GM19455 (cell line): ENCODE measurements around the gene GGA1.

Experiments
- ATAC-seq: cut with Tn5 transposase; IDR thresholded peaks from one replicate; pipeline ENCODE4 v1.9.1; 2021; ENCODE audit not compliant: unreplicated experiment

Gene GGA1

GRCh38 chr22:37627121-37627520 lies 18.5 kb downstream of the GGA1 start:
- ATAC-seq: no peak

- no peak for ATAC-seq
These were observed 18.9 kb downstream of the GGA1 start for GRCh38 chr22:37627545-37627944.

GRCh38 chr22:37628830-37629229 lies 20.2 kb downstream of the GGA1 start:
- ATAC-seq: no peak

GRCh38 chr22:37629928-37630327 lies 21.3 kb downstream of the GGA1 start:
- ATAC-seq: no peak

DNA sequence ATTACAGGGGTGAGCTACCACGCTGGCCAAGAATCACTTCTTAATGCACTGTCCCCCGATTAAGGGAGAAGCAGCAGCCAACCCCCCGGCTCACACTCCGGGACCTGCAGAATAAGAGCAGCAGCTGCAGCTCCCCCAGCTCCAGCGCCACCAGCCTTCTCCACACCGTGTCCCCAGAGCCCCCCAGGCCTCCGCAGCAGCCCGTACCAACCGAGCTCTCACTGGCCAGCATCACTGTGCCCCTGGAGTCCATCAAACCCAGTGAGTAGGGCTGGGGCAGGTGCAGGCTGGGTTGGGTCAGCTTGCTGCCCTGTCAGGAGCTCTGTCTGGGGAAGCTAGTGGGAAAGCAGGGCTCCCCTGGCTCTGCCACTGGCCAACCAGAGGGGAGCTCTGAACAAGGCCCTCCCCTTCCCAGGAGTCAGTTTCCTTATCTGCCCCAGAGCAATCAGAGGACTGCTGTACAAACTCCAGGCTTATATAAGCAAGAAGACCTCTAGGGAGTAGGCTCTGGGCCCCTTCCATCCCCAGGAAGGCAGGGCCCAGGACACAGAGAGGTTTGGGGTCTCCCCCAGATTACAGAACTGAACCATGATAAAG lies 22.3 kb downstream of the GGA1 start:
- no peak for ATAC-seq

- ATAC-seq: no peak
These were observed 23.0 kb downstream of the GGA1 start for GRCh38 chr22:37631448-37632173.

DNA sequence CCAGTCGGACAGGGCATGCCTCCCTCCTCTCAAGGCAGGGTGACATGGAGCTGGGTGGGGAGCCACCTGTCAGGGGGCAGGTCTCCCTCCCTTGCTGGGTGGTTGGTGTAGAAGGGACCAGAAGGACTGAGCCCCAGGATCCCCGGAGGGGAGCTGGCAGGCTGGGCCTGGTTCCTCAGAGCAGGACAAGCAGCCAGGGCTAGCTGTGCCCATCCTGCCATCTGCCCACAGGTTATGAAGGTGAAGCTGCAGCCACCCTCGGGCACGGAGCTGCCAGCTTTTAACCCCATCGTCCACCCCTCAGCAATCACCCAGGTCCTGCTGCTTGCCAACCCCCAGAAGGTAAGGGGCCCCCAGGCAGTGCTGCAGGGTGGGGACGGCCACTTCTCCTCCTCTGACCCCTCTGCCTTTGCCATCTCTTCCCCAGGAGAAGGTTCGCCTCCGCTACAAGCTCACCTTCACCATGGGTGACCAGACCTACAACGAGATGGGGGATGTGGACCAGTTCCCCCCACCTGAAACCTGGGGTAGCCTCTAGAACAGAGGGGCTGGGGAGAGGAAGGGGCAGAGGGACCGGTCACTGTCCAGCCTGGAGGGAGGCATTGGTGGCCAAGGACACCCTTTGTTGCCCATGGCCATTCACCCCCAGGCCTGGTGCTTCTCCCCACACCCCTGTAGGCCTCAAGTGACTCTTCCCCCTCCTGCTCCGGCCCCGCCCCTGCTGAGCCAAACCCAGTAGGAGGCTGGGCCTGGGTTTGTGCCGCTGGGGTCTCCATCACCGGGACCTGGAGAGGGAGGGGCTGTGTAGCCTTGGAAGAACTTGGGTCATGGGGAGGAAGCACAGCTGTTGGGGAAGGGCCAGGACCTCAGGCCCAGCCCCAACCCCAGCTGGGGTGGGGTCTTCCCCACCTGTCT lies 23.8 kb downstream of the GGA1 start:
- ATAC-seq: peak; percentile 9

- ATAC-seq: peak; percentile 52
These were observed 24.5 kb downstream of the GGA1 start for GRCh38 chr22:37633089-37633624.

DNA sequence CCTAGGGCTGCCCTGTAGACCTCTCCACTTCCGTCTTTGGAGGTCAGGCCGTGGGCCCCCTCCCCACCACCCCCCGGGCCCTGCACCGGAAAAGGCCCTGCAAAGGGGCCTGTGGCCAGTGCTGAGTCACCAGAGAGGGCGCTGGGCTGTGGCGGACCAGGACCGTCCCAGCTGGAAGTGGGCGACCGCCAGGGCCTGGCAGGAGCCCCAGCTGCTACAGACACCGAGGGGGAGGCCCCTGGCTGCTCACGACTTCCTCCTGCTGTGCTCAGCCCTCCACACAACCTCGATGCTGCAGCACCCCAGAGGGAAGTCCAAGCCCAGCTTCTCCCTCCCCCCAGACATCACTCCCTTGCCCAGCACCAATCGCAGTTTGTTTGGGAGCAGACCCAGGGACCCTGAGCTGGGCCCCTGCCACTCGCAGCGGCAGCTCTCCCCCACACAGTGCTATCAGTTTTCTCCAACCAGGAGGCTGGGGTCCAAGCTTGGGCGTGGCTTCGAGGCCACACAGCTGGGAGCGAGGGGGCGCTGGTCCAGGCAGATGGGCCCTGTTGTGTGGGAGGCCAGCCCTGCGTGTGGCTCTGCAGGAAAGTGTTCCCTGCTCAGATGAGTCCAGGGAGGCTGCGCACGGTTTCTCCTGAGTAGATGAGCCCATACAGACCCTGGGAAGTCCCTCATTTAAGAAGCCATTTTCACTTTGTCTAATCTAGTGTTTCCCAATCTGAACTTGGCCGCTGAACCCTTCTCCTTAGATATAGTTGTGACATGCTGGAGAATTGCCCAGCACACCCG lies 25.2 kb downstream of the GGA1 start:
- peak; percentile 47 for ATAC-seq

GRCh38 chr22:37634417-37634924 lies 25.8 kb downstream of the GGA1 start:
- no peak for ATAC-seq

GRCh38 chr22:37635157-37635556 lies 26.5 kb downstream of the GGA1 start:
- ATAC-seq: no peak

- ATAC-seq: no peak
These were observed 27.7 kb downstream of the GGA1 start for GRCh38 chr22:37636186-37636948.

DNA sequence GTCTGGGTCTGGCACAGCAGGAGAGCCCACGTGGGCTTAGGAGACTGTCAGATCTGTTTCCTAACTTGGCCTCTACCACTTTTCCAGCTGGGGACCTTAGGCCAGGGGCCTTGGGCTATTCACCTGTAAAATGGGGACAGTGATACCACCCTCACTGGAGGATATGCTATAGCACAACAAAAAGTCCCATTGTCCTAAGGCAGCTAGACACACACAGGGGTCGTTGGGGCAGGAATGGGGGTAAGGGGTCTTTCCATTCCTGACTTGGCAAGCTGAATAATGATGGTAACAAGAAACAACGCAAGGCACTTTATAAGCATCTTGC lies 28.3 kb downstream of the GGA1 start:
- ATAC-seq: no peak

- ATAC-seq: no peak
These were observed 29.9 kb downstream of the GGA1 start for GRCh38 chr22:37638391-37639069.

GRCh38 chr22:37639070-37639760 lies 30.6 kb downstream of the GGA1 start, which contains the start of gene SH3BP1:
Gene SH3BP1 (plus strand): TSS chr22:37639669. CDS start chr22:37639788, 119 bp downstream.
- no peak for ATAC-seq

- no peak for ATAC-seq
These were observed 31.3 kb downstream of the GGA1 start for GRCh38 chr22:37639771-37640590.

DNA sequence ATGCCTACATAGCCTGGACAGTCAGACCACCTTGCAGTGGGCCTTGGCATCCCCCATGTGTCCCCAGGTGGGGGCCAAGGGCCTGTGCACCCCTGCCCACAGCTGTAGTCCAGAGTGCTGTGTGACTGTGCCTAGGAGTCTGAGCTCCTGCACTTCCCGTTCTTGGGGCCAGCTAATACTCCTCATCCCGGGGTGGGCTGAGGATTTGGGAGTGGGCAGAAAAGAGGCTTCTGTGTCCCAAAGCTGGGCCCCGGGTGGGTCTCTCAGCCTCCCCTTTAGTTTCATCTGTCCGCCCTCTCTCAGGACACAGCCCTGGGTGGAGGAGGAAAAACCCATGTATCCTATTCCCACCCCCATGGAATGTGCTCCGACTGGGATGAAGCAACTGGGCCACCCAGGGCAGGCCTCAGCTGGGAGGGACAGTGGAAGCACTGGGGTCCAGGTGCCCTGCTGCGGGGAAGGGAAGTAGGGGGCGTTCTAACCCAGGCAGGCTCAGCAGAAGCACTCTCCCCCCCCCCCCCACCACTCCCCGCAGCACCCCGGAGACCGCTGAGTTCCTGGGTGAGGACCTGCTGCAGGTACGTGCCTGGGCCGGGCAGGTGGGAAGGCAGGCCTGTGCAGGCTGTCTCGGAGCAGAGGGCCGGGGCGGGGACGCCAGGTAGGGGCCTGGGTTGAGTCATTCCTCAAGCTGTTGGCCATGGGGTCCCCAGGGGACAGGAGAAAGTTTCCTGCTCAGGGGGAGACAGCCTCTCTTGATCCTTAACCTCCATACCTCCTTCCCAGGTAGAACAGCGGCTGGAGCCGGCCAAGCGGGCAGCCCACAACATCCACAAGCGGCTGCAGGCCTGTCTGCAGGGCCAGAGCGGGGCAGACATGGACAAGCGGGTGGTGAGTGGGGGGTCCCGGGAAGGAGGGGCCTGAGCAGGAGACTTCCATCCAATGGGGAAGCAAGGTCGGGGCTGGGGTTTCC lies 32.2 kb downstream of the GGA1 start:
- ATAC-seq: no peak
